COLO668 (cell line): ENCODE results near the gene TRIO.

ENCODE experiments used
- DNase-seq: peaks from one replicate; lab custom pipeline; 2025; ENCODE audit not compliant: unreplicated experiment; lab: John Stamatoyannopoulos, UW

The TRIO gene

GRCh38 chr5:14183187-14183939 is 40.2 kb downstream of the TRIO start:
- no peak for DNase-seq

GRCh38 chr5:14184082-14184481 is 40.9 kb downstream of the TRIO start:
- no peak for DNase-seq

- DNase-seq = no peak
These were observed 41.6 kb downstream of the TRIO start for GRCh38 chr5:14184725-14185124.

- no peak for DNase-seq
These were observed 42.4 kb downstream of the TRIO start for GRCh38 chr5:14185326-14186058.

GRCh38 chr5:14186059-14186830 is 43.1 kb downstream of the TRIO start:
- no peak for DNase-seq

DNA sequence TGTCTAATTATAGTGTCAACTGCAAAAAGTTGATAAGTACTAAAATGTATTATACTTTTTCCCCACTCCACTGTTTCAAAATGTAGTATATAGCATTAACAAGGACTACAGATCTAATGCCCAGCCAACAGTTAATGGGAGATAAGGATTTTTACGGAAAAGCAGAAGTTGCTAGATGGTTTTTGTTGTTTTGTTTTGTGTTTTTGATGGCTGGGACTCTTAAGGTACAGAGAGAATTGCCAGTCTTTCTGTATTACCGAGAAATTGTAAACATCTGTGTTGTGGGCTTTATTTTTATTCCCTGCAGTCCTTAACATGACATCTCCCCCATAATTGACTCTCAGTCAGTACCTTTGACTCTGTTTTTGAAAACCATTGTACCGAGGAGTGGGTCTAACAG is 44.0 kb downstream of the TRIO start:
- no peak for DNase-seq

GRCh38 chr5:14187660-14188059 is 44.5 kb downstream of the TRIO start:
- DNase-seq = no peak

- no peak for DNase-seq
These were observed 45.6 kb downstream of the TRIO start for GRCh38 chr5:14188778-14189177.

GRCh38 chr5:14189680-14190079 is 46.5 kb downstream of the TRIO start:
- no peak for DNase-seq

- no peak for DNase-seq
These were observed 47.3 kb downstream of the TRIO start for GRCh38 chr5:14190194-14191164.

DNA sequence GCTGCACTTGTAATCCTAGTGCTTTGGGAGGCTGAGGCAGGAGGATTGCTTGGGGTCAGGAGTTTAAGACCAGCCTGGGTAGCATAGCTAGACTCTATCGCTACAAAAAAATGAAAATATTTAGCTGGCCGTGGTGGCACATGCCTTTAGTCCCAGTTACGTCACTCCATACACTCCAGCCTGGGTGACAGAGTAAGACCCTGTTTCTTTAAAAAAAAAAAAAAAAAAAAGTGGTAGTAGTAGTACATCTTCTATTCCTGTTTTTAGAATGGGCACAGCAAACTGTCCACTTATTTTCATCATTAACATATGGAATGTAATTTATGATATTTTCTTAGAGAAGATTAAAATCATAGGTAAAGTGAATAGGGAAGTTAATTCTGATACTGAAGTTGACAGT is 48.2 kb downstream of the TRIO start:
- DNase-seq = no peak

DNA sequence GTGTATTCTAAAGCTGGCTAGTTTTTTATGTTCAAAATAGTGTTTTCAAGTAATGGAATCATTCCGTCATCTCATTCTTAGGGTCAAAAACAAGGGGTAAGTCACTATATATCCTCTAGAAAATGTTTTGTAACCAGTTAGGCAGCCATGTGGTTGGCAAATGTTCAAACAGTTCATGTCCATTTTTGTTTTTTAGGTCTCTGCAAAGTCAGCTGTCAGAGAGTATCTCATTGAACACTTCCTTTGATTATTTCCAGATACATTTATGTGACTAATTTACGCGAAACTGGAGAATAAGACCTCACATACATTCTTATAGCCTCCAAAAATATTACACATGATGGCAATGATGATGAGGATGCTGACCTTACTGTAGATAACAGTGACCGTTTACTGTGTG is 50.4 kb downstream of the TRIO start:
- DNase-seq = no peak

DNA sequence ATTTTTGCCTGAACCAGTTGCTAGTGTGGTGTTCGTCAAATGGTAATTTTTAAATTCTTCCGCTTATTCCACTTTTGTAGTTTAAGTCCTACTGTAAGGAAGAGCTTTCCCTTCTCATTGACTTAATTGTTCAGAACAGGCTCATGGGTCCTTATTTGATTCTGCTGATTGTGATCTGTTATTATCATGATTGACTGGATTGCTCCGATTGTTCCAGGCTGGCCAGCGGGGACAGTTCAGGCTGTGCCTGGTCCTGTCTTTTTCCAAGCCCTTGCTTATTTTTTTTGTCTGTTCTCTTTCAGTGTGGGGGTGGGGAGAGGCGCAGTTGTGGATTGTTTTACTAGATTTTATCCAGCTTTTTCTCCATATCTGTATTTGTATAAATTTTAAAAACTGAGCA is 52.4 kb downstream of the TRIO start:
- DNase-seq = no peak

- no peak for DNase-seq
These were observed 53.9 kb downstream of the TRIO start for GRCh38 chr5:14197056-14197455.

GRCh38 chr5:14199902-14200301 is 56.8 kb downstream of the TRIO start:
- DNase-seq = peak; percentile 67

- no peak for DNase-seq
These were observed 57.3 kb downstream of the TRIO start for GRCh38 chr5:14200312-14200990.

DNA sequence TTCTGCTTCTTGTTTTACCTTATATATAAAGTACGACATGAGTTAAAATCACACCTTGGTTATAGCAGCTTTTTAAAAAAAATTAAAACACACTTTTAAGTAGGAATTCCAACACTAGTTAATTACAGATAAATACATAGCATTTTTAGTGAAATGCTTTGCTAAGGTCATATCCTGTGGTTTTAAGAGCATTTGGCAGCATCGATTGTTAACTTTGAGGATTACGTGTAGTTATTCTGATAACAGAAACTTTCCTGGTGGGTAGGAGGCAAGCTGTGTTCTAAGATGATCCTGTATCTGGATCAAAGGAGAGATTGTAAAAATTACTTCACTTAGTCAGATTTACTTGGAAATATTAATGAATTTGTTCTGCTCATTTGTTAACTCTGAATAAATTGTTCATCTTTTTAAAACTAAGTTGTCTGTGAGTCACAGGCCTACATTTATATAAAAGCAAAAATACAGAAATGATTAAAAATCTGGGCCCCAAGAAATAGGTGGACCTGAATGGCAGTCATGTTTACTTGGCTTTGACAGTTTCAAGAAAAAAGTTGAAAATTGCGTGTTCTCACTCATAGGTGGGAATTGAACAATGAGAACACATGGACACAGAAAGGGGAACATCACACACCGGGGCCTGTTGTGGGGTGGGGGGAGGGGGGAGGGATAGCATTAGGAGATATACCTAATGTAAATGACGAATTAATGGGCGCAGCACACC is 58.3 kb downstream of the TRIO start:
- DNase-seq = no peak

DNA sequence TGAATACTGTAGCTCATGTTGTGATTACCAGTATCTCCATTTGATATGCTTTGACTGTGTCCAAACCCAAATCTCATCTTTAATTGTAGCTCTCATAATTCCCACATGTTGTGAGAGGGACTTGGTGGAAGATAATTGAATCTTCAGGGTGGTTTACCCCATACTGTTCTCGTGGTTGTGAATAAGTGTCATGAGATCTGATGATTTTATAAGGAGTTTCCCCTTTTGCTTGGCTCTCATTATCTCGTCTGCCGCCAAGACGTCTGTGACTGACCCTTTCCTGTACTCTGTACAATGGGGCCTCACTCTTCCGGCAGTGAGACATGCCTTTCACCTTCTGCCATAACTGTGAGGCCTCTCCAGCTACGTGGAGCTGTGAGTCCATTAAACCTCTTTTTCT is 59.3 kb downstream of the TRIO start:
- no peak for DNase-seq

- DNase-seq = no peak
These were observed 61.0 kb downstream of the TRIO start for GRCh38 chr5:14204011-14204670.
